ENCODE measurements around the gene FBXL19. TPM values are rescaled to one million over a fixed set of nuclear protein-coding genes. Genes with fewer than 3 reads are reported as not detected.

Gene FBXL19
- total and polyA plus RNA-seq, 2 of the 8 experiments (the other 6 are each of a cell fraction or from before 2014, with no cell fraction given), result 47.2 to 72.2 TPM

- H3K4me2 ChIP-seq (ENCODE audit: insufficient read depth in 1 of 2, low read depth in 2 of 2, low read length in 2 of 2), result no peak overlapping the region
- H4K91ac ChIP-seq (replicated peaks; ENCODE audit: insufficient read length, low read length), result no peak overlapping the region
- H3K79me2 ChIP-seq (ENCODE audit: control insufficient read depth in 1 of 2, insufficient read depth in 2 of 2, low read length in 2 of 2), result no peaks in the 10 kb centered on the region
- ChIA-PET POLR2A (ENCODE audit: partially characterized antibody) (interaction anchor here (2.0 kb wide), 1 partner anchor 10 kb away, joined by 5 read pairs; no protein-coding TSS in a partner anchor), CTCF (ENCODE audit: partially characterized antibody) (interaction anchor here (0.7 kb wide), 1 partner anchor 62 kb away, joined by 3 read pairs; no protein-coding TSS in a partner anchor)
- H3K4me3 ChIP-seq (ENCODE audit: extremely low read depth in 1 of 4, insufficient read depth in 2 of 4, low read depth in 3 of 4, low read length in 4 of 4), result no peak overlapping the region
- no peaks in the 10 kb centered on the region for H3K9me3 ChIP-seq (ENCODE audit: insufficient read depth in 2 of 2, low read depth in 1 of 2, low read length in 1 of 2)
- no peak overlapping the region for H4K5ac ChIP-seq (ENCODE audit: insufficient read length, low read depth, low read length)
- H3K27ac ChIP-seq (ENCODE audit: low read depth, low read length), result no peak overlapping the region
- H3K4me1 ChIP-seq (replicated peaks in 1 of 4; ENCODE audit: control insufficient read depth in 3 of 4, insufficient read depth in 4 of 4, low read length in 3 of 4), result no peaks in the 10 kb centered on the region
- no peak overlapping the region for H3K56ac ChIP-seq (replicated peaks; ENCODE audit: insufficient read length, low read depth, low read length)
- no peak overlapping the region for H3K14ac ChIP-seq (ENCODE audit: insufficient read length)
- WGBS, 2 experiments (ENCODE audit: extremely low coverage in 1 of 2, insufficient coverage in 1 of 2, insufficient read length in 1 of 2, insufficient replicate concordance in 2 of 2, low coverage in 1 of 2, low lambda C conversion rate in 2 of 2, missing lambda C conversion rate in 1 of 2), result 95% methylated on average over 11 of the region's 15 CpGs; no CpG with 5 or more reads in 1 of the 2 experiments
- no peak overlapping the region for H2BK15ac ChIP-seq (ENCODE audit: low read length)
- no peak overlapping the region for H3K4ac ChIP-seq (replicated peaks; ENCODE audit: insufficient read length, low read depth, low read length)
- H3K23me2 ChIP-seq (ENCODE audit: low read depth, low read length), result no peaks in the 10 kb centered on the region
- no peak overlapping the region for H2BK12ac ChIP-seq (ENCODE audit: low read depth, low read length)
- H2BK20ac ChIP-seq (ENCODE audit: low read length), result no peak overlapping the region
- H2BK5ac ChIP-seq (ENCODE audit: low read depth, low read length), result no peak overlapping the region; the same call in 1 of the 2 replicates
- FAIRE-seq (no peak), DNase-seq (ENCODE audit: low read depth in 1 of 2, low spot score in 2 of 2) (no peak)
- H2BK120ac ChIP-seq (replicated peaks; ENCODE audit: low read depth, low read length), result no peak overlapping the region
- no peak overlapping the region for H2AFZ ChIP-seq (ENCODE audit: low read length)
- no peak overlapping the region for H4K8ac ChIP-seq (ENCODE audit: extremely low read depth, insufficient read depth, low read length)
- H3K18ac ChIP-seq (ENCODE audit: extremely low read depth, low read length), result no peak overlapping the region
- TF ChIP-seq TAF7 (optimal IDR thresholded peaks at IDR 0.05; ENCODE audit: borderline replicate concordance, low read depth, low read length) (no peak), POLR2AphosphoS5 (IDR thresholded peaks at IDR 0.05; ENCODE audit: low read depth, low read length) (0 out of 2 replicates have a peak, but pooled peaks have one; percentile 5)
- H3K79me1 ChIP-seq (ENCODE audit: low read depth, low read length), result no peaks in the 10 kb centered on the region
- H4K20me1 ChIP-seq (replicated peaks in 1 of 2; ENCODE audit: control insufficient read depth in 1 of 2, insufficient read depth in 2 of 2, low read length in 2 of 2), result peaks cover 1 to 27% of the 10 kb centered on the region in 2 experiments
- H3K27me3 ChIP-seq (replicated peaks in 1 of 4; ENCODE audit: control insufficient read depth in 3 of 4, extremely low read depth in 1 of 4, insufficient read depth in 3 of 4, low read length in 3 of 4), result no peaks in the 10 kb centered on the region
- H3K36me3 ChIP-seq (ENCODE audit: control insufficient read depth in 2 of 4, insufficient read depth in 4 of 4, low read length in 3 of 4), result peaks cover 10 to 37% (median 29%) of the 10 kb centered on the region in 4 experiments; a peak in 6 of 8 replicates
- H3K23ac ChIP-seq (ENCODE audit: insufficient read length), result no peak overlapping the region
- H3K9ac ChIP-seq (replicated peaks in 1 of 4; ENCODE audit: extremely low read depth in 1 of 4, low read depth in 3 of 4, low read length in 3 of 4), result no peak overlapping the region
- H2AK5ac ChIP-seq (ENCODE audit: low read depth, low read length), result no peak overlapping the region
Measured at GRCh38 chr16:30980023-30980371, 56.6 kb downstream of the FBXL19 start.
